HG03159 (cell line): Measurements from ENCODE around the gene RYR1.
"Not testable (repeated sequence)": the region's sequence is repeated elsewhere in the genome, so short reads cannot be mapped to it uniquely, and the experiment has no call there.

ENCODE experiments used
- ATAC-seq: cut with Tn5 transposase; IDR thresholded peaks from one replicate; pipeline ENCODE4 v1.9.1; 2021; ENCODE audit warnings: mild to moderate bottlenecking, moderate library complexity; ENCODE audit not compliant: unreplicated experiment

RYR1 gene

DNA sequence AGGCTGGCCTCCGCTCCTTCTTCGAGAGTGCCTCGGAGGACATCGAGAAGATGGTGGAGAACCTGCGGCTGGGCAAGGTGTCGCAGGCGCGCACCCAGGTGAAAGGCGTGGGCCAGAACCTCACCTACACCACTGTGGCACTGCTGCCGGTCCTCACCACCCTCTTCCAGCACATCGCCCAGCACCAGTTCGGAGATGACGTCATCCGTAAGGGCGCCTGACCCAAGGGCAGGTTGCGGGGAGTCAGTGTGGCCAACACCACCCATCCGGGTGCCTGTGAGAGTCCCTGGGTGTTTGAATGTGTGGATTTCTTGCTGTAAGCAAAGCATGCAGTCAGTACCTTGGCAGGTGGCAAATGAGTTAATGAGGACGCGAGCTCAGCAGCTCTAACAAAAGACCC is 78.8 kb downstream of the RYR1 start:
- no peak for ATAC-seq

DNA sequence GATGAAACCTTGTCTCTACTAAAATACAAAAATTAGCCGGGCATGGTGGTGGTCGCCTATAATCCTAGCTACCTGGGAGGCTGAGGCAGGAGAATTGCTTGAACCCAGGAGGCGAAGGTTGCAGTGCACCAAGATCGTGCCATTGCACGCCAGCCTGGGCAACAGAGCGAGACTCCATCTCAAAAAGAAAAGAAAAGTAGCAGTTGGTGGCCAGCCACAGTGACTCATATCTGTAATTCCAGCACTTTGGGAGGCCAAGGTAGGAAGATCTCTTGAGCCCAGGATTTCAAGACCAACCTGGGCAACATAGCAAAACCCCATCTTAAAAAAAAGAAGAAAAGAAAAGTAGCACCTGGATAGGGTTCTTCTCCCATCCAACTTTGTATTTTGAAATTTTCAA is 79.7 kb downstream of the RYR1 start:
- ATAC-seq, result not testable (repeated sequence)

DNA sequence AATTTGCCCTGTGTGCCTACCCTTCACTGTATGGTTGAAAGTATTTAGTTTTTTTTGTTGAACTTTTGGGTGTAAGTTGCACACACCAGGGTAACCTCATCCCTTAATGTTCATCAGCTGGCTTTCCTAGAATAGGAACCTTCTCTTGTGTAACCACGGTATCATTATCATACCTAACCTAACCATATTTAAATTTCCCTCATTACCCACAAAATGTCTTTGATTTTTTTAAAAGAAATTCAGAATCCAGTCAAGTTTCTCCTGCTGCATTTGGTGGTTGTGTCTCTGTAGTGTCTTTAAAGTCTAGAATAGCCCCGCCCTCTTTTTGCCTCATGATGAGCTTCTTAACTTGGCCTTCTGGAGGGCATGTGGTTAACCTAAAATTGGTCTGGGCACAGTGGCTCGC is 80.3 kb downstream of the RYR1 start:
- no peak for ATAC-seq

DNA sequence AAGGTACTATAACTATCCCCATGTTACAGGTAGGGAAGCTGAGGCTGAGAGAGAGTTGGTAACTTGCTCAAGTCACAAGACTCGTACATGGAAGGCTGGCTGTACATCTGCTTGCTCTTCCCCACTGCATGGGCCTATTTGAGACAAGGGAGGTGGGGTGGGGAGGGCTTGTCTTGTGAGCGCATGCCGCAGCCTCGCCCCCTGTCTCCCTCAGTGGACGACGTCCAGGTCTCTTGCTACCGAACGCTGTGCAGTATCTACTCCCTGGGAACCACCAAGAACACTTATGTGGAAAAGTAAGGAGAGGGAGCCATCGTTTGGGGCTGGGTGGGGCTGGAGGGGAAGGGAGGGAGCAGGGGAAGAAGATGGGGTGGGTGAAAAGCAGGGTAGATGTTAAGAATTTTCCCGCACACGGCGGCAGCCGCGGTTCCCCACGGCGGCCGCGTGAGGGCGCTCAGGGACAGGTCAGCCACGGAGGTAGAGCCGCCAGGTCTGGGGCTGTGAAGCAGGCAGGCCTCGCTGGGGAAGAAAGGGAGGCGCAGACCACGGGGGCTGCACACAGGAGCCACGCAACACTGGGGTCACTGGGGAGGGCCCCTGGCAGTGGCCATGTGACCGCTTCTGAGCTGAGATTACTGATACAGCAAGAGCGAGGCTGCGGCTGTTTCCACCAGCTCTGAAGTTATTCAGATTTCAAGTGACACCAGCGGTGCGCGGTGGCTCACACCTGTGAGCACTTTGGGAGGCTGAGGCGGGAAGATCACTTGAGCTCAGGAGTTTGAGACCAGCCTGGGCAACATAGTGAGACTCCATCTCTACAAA is 81.5 kb downstream of the RYR1 start:
- ATAC-seq, result no peak

DNA sequence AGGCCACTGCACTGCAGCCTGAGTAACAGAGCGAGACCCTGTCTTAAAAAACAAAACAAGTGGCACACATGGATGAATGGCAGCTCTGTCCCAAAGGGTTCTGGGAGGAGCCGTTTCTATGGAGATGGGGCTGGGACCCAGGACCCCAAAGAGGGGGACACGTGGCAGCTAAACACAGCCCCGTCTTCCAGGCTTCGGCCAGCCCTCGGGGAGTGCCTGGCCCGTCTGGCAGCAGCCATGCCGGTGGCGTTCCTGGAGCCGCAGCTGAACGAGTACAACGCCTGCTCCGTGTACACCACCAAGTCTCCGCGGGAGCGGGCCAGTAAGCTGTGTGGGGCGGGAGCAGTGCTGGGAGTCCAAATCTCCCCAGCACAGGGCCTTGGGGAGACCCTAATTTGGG is 82.4 kb downstream of the RYR1 start:
- ATAC-seq, result no peak

DNA sequence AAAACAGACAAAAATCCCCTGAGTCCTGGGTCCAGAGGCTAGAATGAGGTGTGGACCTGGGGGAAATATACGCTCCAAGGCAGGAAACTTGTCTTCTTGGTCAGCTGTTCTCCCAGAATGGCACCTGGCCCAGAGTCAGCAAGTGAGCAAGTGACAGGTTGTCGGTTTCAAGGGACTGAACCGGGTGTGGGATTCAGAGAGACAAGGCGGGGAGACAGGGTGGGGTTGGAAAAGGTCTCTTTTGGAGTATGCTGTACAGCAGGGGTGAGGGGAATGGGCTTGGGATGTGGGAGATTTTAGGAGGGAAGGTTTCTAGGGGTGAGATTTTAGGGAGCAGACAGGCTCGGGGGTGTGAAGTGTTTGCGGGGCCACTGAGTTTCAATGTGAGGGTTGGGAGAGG is 83.3 kb downstream of the RYR1 start:
- no peak for ATAC-seq

DNA sequence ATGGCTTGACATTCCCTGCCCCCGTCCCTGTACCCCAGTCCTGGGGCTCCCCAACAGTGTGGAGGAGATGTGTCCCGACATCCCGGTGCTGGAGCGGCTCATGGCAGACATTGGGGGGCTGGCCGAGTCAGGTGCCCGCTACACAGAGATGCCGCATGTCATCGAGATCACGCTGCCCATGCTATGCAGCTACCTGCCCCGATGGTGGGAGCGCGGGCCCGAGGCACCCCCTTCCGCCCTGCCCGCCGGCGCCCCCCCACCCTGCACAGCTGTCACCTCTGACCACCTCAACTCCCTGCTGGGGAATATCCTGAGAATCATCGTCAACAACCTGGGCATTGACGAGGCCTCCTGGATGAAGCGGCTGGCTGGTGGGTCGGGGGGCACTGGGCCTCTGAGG is 83.8 kb downstream of the RYR1 start:
- ATAC-seq, result no peak

DNA sequence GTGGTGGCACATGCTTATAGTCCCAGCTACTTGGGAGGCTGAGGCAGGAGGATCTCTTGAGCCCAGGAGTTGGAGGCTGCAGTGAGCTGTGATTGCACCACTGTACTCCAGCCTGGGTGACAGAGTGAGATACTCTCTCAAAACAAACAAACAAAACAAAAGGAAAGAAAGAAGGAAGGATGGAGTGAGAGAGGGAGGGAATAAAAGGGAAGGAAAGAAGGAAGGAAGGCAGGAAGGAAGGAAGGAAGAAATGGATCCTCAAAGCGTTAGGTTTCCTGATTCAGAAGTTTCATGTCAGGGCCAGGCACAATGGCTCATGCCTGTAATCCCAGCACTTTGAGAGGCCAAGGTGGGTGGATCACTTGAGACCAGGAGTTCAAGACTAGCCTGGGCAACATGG is 84.5 kb downstream of the RYR1 start:
- not testable (repeated sequence) for ATAC-seq

DNA sequence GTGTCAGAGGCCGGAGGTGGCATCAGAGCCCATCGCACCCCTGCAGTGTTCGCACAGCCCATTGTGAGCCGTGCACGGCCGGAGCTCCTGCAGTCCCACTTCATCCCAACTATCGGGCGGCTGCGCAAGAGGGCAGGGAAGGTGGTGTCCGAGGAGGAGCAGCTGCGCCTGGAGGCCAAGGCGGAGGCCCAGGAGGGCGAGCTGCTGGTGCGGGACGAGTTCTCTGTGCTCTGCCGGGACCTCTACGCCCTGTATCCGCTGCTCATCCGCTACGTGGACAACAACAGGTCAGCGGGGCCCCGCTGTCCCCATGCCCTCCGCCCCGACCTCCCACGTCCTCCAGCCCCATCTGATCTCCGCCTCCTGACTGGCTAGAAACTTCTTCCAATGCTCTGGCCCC is 85.7 kb downstream of the RYR1 start:
- no peak for ATAC-seq

DNA sequence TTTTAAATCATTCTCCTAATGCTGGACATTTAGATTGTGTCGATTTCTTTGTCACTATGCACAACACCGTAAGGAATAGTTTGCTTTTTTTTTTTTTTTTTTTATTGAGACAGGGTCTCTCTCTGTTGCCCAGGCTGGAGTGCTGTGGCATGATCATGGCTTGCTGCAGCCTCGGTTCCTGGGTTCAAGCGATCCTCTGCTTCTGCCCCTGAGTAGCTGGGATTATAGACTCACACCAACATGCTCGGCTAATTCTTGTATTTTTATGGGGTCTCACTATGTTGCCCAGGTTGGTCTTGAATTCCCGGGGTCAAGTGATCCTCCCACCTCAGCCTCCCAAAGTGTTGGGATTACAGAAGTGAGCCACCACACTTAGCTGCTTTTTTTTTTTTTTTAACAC is 86.5 kb downstream of the RYR1 start:
- no peak for ATAC-seq

DNA sequence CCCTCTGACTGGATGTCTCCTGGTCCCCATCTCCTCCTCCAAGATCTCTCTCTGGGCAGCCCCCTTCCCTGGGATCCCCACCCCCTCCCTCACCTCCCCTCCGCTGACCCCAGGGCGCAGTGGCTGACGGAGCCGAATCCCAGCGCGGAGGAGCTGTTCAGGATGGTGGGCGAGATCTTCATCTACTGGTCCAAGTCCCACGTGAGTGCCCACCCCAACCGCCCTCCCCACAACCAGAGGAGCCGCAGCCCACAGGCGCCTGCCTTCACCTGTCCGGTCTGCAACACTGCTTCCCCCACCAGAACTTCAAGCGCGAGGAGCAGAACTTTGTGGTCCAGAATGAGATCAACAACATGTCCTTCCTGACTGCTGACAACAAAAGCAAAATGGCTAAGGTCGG is 89.4 kb downstream of the RYR1 start:
- ATAC-seq, result no peak

DNA sequence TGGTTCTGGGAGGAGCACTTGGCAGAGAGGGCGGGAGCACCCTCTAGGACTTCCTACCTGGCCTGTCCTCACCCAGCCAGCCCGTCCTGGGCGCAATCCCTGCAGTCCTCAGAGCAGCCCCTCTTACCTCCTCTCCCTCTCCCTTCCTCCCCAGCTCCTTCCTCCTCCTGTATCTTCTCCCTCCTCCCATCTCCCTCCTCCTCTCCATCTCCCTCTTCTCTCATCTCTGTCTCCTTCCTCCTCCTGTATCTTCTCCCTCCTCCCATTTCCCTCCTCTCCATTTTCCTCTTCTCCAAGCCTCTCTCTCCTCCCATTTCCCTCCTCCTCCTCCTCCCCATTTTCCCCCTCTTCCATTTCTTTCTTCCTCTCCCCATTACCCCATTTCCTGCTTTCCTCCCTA is 89.8 kb downstream of the RYR1 start:
- no peak for ATAC-seq

DNA sequence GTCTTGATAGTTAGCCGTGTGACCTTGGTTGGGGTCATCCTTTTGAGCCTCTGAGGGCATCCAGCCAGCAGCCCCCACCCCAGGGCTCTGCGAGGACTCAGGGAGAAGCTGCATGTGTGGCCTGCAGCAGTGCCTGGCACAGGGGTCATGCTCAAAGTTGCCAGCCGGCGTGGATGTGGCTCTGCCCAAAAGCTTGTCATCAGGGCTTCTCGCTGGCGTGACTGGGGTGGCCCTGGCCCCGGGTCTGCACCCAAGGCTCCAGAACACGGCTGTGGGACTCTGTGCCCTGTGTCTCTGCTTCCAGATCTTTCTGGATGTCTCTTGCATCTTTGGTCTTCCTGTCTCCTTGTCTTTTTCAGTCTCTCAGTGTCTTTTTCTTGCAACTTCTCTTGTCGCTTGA is 90.9 kb downstream of the RYR1 start:
- no peak for ATAC-seq

DNA sequence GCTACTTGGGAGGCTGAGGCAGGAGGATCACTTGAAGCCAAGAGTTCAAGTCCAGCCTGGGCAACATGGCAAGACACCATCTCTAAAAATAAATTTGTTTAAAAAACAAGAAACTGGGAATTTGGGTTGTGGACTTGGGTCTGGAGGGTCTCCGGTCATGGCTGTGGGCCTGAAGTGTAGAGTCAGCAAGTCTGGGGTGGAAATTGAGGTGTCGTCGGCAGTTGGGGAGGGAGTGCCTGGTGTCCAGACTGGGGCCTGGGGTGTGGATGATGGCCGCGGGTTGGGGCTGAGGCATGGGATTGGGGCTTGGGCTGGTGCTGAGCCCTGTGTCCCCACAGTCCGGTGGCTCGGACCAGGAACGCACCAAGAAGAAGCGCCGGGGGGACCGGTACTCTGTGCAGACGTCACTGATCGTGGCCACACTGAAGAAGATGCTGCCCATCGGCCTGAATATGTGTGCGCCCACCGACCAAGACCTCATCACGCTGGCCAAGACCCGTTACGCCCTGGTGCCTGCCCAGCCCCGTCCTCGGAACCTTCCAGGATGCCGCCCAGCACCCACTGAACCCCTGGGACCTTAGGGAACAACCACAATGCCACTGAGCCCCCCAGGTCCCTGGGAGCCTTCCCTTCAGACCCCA is 91.6 kb downstream of the RYR1 start:
- ATAC-seq, result no peak

DNA sequence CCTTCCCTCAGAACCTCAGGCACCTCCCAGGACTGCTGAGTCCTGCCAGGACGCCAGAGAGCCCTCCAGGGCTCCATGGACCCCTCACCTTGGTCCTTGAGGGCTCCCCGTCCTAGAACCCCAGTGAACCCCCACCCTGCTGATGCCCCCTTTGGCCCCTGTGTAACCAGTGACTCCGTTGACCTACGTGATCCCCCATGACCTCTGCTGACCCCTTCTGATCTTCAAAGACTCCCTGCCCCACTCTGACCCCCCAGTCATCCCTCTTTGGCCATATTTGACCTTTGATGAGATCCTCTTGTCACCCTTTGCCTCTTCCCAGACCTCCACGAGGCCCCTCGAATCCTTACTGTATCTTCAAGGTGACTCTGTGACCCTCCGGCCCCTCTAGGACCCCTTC is 92.9 kb downstream of the RYR1 start:
- ATAC-seq, result no peak

DNA sequence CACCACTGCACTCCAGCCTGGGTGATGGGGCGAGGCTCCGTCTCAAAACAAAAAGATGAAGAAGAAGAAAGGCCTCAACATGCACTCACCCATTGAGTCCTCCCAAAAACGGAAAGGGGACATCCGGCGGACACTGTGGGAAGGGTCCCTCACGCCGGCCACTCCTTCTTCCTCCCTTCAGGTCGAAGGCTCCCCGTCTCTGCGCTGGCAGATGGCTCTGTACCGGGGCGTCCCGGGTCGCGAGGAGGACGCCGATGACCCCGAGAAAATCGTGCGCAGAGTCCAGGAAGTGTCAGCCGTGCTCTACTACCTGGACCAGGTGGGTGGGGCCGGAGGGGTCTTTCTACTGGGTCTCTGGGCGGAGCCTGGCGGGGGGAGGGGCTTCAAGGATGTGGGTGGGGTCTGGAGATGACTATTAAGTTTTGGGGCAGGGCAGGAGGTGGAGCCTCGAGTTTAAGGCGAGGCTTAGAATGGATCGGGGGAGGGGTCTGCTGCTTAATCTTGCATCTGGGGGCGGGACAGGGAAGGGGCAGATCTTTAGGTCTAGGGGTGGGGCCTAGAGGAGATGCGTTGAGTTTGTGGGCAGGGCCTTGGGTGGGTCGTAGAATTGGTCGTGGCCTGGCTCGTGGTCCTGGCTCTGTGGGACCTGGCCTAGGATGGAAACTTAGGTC is 94.1 kb downstream of the RYR1 start:
- ATAC-seq, result no peak

DNA sequence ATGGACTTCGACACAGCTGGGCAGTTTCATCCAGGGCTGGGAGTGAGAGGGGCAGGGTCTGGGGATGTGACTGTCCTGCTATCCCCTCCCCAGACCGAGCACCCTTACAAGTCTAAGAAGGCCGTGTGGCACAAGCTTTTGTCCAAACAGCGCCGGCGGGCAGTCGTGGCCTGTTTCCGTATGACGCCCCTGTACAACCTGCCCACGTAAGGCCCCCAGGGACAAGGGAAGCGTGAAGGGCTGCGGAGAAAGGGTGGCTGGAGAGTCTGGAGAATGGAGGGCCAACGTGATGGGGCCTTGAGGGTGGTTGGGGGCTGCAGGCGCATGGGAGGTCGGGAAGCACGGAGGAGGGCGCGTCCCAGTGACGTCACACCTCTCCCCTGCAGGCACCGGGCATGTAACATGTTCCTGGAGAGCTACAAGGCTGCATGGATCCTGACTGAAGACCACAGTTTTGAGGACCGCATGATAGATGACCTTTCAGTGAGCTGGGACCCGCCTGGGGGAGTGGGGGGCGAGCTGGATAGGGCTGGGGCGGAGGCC is 94.8 kb downstream of the RYR1 start:
- no peak for ATAC-seq

DNA sequence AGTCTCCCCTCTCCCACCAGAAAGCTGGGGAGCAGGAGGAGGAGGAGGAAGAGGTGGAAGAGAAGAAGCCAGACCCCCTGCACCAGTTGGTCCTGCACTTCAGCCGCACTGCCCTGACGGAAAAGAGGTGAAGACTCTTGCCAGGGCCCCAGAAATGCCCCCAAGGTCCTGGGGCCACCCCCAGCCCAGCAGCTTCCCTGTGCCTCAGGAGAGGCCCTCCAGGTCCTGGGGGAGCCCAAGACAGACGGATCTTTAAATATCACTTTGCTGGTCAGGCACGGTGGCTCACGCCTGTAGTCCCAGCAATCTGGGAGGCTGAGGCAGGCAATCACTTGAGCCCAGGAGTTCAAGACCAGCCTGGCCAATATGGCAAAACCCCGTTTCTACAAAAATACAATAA is 95.4 kb downstream of the RYR1 start:
- ATAC-seq, result no peak

DNA sequence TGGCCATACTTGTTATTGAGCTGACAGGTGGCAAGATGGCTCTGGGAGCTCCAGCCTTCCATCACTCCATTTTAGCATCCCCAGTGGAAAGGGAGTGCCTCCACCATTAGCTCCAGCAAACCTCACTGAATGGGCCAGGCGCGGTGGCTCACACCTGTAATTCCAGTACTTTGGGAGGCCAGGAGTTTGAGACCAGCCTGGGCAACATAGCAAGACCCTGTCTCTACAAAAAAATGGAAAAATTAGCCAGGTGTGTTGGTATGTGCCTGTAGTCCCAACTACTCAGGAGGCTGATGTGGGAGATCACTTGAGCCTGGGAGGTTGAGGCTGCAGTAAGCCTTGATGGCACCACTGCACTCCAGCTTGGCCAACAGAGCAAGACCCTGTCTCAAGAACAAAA is 98.0 kb downstream of the RYR1 start:
- no peak for ATAC-seq

DNA sequence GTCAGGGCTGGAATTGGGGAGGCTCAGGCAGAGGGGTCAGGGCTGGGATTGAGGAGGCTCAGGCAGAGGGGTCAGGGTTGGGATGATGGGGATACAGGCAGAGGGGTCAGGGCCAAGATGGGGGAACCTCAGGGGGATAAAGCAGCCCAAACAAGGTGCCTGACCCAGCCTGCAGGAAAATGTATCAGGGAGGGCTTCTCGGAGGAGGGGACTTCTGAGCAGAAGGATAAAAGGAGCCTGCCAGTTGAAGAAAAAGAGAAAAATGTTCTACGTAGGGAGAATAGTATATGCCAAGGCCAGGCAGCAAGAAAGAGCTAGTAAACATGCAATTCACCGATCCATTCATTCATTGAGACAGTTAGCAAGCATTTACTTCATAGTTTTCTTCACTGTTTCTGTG is 99.4 kb downstream of the RYR1 start:
- ATAC-seq, result no peak

DNA sequence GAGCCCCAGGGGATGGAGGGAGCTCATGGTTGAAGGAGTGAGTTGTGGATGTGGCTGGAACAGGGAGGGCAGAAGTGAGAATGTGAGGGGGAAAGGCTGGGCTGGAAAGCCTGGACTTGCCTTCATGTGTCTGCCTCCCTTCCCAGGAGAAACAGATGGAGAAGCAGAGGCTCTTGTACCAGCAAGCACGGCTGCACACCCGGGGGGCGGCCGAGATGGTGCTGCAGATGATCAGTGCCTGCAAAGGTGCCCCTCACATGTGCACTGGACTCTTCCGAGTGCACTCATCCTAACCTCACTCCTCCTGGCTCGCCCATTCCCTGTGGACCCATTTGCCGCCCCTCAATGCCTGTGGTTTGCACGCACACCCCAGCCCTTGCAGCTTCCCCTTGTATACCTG is 101.1 kb downstream of the RYR1 start:
- ATAC-seq, result no peak

DNA sequence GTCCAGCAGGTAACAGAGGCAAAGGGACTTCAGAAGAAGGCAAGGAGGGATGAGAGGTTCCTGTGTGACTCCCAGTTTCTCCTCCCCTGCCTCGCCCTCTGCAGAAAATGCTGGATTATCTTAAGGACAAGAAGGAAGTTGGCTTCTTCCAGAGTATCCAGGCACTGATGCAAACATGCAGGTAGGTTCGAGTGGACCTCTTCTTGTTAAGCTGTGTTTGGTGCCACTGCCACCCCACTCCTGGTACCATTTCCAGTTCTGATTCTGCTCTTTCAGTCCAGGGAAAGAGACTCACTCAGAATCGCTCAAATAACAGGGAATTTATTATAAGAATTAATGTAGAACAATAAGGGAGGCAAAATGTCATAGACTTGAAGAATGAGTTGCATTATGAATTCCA is 101.7 kb downstream of the RYR1 start:
- no peak for ATAC-seq
